DMS114 treated with DMSO at 0.1 percent for 48 hours (cell line): ENCODE data around the gene CAPG.

Experiments
- DNase-seq: peaks from one replicate; lab custom pipeline; 2025; ENCODE audit not compliant: unreplicated experiment; lab: John Stamatoyannopoulos, UW

The CAPG gene

DNA sequence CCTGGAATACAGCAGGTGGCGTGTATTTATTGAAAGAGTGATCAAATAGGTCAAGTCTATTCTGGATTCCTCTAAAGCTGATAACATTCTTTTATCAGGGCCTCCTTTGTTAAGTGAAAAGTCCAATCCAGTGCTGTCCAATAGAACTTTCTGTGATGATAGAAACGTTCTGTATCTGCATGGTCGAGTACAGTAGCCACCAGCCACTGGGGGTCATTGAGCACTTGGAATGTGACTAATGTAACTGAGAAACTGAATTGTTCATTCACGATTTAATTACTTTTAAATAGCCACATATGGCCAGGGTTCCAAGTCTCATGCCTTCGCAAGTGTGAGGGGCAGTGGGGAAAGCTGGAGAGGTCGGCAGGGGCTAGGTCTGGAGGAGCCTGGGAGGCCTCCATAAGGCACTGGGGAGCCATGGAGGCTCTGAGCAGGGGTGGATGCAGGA lies 28.9 kb upstream of the CAPG start:
- no peak for DNase-seq

DNA sequence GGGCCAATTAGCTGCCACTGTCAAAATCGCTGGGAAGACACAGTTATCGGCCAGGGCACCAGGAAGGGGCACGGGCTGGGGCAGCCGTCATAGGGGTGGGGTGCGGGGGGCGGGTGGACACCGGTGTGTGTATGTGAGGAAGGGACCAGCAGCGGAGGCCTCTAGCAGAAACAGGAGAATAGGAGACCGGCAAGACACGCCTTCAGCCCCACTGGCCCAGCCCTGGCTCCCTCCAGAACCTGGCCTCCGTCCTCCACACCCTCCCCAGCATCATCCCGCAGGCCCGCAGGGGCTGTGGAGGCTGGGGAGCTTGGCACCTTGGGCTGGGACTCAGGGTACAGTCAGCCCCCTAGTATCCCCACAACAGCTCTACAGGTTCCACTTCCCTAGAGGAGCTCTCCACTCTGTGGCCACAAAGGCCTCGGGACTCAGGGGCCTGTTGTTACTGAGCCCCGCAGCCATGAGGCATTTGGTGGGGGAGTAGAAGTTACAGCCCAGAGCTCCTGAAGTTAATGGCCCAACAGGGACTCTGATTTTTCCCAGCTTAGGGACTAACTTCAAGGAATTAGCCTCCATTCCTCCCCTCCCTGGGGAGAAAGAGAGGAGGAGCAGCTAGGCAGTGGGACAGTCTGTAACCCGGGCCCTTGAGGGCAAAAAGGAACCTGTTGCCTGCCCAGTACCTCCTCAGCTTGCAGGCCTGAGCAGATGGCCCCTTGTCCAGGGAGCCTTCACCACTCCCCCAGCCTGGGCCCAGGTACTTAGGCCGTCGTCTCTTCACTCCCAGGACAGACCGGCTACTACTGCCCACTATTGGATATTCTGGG lies 28.2 kb upstream of the CAPG start:
- DNase-seq: no peak

DNA sequence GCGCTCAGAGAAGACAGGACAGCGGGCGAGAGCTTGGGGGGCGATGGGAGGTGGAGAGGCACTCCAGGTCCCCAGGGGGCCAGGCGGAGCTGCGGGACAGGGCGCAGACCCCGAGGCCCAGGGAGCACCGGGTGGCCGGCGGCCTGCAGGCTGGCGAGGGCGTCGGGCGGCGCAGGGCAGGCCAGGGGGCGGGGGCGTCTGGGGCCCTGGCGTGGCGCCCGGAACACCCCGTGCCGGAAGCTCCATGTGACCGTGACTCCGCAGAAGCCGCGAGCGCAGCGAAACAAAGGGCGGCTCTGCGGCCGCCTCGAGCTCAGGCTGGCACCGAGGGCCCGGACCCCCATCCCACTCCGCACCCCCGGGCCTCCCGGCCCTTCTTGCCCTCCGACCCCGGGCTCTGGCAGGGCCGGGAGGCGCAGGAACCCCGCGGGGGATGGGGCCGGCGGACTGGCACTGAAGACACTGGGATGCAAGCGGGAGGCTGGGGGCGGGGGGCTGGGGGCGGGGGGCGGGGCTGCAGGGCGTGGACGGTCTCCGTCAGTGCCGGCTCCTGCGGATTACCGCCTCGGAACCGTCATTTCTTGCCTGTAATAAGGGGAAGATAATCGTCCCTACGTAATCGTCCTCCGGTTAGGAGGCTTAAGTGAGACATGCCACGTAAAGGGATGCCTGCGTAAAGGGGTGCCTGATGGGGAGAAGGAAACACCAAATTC lies 27.5 kb upstream of the CAPG start:
- DNase-seq: no peak

DNA sequence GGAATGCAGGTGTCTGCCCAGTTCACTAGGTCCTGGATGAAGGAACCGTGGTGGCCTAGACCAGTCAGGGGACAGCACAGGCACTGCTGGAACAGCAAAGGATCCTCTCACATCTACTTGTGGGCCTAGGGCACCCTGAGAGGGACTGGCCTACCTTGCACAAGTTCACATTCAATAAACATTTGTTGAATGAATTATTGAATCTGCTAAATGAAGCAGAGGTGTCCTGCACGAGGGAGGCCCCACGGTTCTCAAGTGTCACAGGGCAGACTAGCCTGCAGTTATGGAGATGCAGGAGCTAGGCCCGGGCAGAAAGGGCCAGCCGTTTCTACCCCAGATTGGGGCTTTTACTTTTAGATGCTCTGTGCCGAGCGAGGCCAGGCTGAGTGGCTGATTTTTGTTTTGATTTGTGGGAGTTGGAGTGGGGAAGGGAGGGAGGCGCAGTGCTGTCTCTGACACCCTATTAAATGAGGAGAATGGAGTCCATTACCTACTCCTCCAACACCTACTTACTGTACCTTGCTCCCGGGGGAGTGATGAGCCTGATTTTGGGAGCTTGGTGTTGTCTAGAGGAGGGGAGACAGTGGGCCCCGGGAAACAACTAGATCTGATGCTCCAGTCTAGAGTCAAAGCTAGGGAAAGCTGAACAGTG lies 26.8 kb upstream of the CAPG start:
- no peak for DNase-seq

DNA sequence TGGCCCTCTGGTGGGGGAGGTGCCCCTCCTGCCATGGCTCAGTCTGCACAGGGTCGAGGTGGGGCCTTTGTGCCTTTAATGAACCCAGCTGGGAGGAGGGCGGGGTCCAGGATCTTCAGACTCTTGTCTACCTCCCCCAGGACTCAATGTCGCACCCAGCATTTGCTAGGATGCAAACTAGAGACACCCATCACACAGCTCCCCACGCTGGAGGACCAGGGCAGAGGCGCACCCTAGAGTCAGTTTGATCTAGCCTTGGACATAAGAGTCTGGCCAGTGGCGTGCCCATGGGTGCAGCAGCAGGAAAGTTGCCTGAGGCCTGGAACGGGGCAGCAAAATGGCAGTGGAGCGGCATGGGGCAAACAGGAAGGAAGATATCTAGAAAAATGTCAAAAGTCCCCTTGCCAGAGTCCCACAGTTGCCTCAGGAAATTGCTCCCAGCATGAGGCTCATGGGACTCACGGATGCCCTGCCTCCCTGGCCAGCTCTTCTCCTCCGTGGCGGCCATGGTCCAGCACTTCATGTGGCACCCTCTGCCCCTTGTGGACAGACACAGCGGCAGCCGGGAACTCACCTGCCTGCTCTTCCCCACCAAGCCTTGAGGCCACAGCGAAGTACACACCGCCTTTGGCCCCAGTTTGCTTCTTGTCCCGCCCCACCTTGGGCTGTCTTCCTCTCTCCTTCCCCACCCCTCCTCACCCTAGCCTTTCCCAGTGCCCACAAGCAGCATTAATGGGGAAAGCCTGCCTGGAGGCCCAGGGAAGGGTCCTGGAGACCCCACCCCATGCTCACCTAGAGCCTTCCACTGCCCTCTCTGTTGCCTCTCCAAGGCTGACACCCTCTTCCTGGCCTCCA lies 26.0 kb upstream of the CAPG start:
- no peak for DNase-seq

DNA sequence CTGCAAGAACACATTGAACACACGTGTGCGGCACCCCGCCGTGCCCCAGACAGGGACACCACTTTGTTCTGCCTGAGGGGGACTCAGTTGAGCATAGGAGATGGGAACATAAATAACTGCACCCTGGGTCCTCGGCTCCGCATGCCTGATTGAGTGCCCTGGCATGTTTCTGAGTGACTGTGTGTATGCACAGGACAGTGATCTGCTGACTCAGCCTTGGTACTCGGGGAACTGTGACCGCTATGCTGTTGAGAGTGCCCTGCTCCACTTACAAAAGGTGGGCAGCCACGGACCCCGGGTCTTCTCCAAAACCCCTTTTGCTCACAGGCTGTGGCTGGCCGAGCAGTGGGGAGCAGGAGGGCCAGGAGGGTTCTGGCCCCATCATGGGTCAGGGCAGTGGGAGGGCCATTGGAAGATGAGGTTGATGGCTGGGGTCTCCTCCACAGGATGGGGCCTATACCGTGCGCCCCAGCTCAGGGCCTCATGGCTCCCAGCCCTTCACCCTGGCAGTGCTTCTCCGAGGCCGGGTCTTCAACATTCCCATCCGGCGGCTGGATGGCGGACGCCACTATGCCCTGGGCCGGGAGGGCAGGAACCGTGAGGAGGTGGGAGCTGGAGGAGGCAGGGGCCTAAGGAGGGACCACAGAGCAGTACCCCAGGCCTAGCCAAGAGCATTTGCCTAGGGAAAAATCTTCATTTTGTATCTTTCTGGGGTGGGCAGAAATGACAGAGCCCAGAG lies 25.2 kb upstream of the CAPG start:
- no peak for DNase-seq

DNA sequence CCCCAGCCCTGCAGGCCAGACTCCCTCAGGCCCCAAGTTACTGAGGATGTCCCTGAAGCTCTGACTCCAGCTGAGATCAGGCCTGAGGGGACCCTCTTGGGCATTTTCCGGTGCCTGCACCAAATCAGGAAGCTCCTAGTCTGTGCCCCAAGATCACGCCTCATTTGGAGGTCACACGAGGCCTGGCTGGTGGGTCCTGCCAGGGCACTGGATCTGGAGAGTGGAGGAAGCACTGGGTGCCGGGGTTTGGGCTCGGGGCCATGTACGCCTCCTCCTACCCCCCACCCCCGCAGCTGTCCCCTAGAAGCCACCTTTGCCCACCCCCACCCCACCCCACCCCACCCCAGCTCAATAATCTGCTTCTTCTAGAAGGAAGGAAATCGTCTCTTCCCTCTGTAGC lies 24.5 kb upstream of the CAPG start:
- no peak for DNase-seq

DNA sequence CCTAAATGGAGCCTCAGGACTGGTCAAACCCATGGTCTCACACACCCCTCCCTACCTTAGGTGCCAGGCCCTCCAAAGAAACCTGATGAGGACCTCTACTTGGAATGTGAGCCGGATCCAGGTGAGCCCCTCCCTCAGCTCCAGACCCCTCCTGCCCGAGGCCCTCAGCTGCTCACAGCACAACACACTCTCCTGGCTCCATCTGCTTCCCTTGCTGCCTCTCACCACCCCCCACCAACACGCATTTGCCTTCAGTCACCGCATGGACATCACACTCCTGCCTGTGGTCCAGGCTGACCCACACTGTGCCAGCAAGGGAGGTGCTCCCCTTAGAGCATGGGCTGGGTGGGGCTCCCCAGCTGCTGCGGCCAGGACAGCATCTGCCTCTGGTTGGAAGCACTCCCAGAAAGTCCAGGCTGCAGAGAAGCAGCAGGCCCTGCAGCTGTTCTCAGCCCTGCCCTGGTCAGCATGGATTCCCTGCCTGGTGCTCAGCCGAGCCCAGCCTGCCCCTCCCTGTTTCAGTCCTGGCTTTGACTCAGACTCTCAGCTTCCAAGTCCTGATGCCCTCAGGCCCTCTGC lies 23.4 kb upstream of the CAPG start:
- DNase-seq: no peak

DNA sequence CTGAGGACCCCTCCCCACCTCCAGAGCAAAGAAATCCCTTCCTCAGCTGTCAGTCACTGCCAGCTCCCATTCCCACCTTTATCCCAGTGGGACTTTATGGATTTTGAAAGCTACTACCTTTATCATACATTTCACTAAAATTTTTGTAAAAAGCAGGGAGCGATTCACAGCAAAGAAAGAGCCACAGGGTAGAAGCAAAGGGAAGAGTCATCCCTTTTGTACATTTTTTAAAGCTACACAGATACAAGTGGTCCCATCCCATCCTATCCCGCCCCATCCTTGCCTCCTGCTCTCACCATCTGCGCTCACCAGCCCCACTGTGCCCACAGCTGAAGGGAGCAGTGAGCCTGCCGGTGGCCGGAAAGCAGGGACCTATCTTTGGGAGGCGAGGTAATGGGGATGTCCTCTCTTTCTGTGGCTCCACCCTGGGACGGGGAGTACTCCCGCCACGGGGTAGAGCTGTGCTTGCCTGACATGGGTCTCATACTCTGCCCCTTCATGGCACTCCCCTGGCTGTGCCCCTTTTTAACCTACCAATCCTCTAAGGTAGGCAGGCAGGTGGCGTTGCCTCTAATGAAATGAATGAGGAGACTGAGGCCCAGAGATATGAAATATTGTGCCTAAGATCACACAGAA lies 21.5 kb upstream of the CAPG start:
- DNase-seq: no peak

DNA sequence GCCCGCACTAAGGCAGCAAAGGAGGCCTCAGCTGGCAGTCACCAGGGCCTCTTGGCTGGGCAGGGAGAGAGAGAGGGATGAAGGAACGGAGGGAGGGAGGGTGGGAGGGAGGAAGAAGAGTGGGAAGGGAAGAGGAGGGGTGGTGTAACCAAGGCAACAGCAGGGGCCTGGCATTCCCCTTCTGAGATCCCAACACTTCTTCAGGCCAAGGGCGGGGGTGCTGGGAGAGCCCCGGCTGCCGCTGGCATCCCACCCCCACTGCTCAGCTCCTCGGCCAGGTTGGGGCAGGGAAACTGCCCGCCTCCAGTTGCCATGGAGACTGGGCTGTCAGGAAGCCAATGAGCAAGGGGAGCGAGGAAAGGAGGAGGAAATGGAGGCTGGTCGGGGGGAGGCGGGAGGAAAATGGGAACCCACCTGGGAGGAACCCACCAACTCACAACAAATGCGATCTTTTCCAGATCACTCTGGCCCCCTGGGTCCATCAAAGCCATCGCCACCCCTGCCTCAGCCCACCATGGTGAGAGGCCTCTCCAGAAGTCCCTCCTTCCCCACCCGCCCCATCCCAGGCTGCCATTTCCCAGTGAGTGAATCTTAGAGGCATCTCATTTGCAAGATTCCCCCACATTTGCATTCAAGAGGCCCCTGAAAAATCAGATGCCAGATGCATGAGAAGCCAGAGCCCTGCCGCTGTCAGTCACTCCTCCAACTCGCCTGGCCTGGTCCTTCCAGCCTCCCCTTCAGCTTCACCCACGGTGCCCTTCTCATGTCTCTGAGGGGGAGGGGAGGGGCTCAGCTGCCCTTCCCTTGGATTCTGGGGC lies 20.8 kb upstream of the CAPG start:
- DNase-seq: no peak

DNA sequence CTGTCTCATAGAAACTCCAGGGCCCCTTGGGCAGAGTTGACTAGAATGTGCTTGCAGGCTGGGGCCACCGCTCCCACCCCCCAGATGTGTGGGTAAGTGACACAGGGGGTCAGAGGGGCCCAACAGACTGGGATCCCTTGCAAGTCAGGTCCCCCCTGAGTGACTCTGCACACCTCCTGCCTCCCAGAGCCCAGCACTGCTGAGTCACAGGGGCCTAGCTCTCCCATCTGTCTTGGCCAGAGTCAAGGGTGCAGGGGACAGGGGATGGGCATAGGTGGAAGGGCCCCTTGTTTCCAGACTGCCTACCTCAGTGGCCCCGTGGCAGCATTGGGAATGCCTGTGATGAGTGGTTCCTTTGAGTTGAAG lies 19.7 kb upstream of the CAPG start:
- no peak for DNase-seq

DNA sequence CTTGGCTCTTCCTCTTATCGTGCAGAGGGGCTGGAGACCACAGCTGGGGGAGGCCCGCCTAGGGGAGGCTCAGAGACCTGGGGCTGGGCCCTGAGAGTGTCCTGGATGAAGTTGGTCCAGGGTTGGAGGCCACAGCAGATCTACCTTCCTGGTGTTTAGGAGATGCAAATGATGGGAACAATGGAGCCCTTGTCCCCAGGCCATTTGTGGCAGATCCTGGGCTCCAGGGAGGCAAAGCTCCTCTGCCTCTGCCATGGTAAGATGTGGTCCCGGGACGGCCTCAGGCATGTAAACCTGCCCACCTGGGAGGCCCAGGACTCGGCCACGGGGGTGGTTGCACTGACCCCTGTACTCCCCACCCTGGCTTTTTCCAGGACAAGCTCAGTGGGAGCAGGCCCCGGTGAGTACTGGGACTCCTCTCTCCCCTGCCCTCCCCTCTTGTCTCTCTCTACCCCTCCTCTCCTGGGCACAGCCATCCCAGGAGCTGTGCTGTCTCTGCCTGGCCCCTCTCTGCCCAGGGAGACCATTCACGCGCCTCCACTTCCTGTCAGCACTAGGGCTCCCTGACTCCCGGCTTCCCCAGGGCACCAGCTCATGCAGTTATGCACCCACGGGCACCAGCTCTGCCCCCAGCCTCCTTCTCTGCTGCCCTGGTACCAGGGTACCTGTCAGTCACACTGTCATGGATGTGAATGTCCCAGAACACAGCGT lies 19.2 kb upstream of the CAPG start:
- no peak for DNase-seq

DNA sequence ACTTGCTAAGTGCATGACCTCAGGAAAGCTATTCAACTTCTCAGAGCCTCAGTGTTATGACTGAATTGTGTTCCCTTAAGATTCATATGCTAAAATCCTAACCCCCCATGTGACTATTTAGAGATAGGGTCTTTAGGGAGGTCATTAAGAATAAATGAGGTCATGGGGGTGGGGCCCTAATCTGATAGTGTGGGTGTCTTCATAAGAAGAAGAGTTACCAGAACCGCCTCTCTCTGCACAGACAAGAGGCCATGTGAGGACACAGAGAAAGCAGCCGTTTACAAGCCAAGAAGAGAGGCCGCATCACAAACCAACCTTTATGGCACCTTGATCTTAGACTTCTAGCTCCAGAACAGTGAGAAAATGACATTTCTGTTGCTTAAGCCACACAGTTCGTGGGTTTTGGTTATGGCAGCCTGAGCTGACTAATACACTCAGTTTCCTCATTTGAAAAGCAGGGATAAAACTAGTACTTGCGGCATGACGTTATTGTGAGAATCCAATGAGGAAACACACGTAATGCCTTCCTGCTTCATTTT lies 18.2 kb upstream of the CAPG start:
- DNase-seq: no peak

DNA sequence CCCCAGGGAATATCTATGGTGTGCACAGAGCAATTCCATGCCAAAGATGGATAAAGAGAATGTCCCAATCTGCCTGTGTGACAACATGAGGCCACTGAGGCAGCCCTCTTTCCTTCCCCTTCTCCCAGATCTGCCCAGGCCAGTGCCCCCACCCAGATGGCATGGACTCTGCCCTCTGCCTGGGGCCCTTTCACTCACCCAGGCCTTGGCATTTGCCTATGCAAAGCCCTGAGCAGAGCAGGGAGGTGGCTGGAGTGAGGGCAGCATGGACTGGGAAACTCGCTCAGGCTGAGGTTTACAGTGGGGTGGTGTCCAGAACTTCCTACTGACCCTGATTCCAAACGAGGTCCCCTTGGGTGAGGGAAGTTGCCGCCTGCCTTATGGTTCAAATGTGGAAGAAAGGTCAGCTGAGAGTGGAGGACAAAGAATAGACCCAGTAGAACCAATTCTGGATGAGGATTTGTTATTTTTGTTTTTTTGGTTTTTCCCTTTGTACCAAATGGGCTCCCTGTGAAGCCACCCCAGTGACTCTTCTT lies 17.2 kb upstream of the CAPG start:
- DNase-seq: no peak

DNA sequence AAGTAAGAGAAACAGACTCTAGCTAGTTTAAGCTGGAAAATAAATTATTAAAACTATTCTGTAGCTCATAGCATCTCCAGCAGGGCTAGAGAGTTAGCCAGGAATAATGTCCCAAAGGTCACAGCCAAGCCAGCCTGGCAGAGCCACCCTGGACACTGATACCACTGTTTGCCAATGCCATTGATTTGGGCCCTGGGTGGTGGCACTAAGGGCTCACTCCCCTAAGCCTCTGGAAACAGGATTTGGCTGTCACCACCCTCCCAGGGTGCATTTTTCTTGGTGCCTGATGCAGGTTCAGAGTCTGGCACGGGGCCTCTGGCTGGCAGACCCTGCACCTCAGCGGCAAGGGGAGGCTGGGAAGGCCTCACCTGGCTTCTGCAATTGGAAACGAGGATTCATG lies 15.4 kb upstream of the CAPG start:
- no peak for DNase-seq

DNA sequence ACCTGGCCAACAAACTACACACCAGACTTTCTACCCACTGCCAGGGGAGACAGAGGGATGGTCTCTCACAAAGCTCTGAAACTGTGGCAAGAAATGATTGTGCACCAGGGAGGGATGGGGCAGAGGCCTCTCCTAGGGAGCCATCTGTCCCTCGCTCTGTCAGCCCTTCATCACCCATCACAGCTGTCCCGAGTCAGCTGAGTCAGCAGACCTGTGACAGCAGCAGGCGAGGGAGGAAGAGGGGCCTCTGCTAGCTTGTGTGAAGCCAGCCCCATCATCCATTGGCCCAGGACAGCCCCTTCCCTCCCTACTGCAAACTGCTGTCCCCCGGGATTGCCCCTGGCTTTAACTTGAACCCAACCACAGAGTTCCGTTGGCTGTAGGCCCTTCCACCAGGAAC lies 13.4 kb upstream of the CAPG start:
- DNase-seq: no peak

DNA sequence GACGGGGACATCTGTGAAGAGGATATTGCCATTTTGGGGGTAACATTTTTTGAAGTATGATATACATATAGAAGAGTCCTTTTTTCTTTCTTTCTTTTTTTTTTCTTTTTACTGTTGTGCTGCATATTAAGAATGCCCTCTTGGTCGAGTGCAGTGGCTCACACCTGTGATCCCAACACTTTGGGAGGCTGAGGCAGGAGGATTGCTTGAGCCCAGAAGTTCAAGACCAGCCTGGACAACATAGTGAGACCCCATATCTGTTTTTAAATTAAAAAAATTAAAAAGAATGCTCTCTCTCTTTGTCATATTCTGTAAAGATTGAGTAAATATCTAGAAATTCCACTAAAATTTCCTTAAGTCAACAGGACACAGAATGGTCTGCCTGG lies 11.9 kb upstream of the CAPG start:
- DNase-seq: no peak
